DND-41 (cell line): ENCODE data around the gene CYFIP2.

ENCODE experiments used
- CTCF ChIP-seq: IDR thresholded peaks from 2 replicates; pipeline ENCODE4 v1.5.1; 2012; ENCODE audit warnings: borderline replicate concordance, low read length, moderate library complexity, mild to moderate bottlenecking; ENCODE audit not compliant: poor library complexity, severe bottlenecking; ENCODE audit errors: extremely low read depth
- EZH2 ChIP-seq: IDR thresholded peaks from 3 replicates; pipeline ENCODE4 v1.6.1; 2012; ENCODE audit warnings: borderline replicate concordance, low read depth, mild to moderate bottlenecking, moderate library complexity, low read length, inconsistent platforms; ENCODE audit not compliant: severe bottlenecking

DNA sequence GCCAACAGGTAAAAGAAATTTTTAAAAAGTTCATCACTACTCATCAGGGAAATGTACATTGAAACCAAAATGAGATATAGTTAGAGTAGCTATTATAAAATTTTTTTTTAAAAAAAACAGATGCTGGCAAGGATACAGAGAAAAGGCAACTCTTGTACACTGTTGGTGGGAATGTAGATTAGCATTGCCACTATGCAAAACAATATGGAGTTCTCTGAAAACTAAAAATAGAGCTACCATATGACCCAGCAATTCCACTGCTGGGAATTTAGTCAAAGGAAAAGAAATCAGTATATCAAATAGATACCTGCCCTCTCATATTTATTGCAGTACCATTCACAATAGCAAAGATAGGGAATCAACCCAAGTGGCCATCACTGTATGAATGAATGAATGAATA, 149.9 kb downstream of the CYFIP2 start:
- TF ChIP-seq EZH2 = no peak
- TF ChIP-seq CTCF = no peak
